WTC11 (cell line): Measurements from ENCODE around the gene ENOX2. TPM values are rescaled to one million over a fixed set of nuclear protein-coding genes. Genes with fewer than 3 reads are reported as not detected.

Experiments
- ATAC-seq: fragments of 200-7000 bp; cut with Tn5 transposase; 2 replicates; pipeline ENCODE4 v1.10.0; 2021; ENCODE audit warnings: mild to moderate bottlenecking, moderate library complexity
- CTCF ChIA-PET: fragments of 300-600 bp; sonication (Branson Sonifier 250); formaldehyde crosslinking; loops from one replicate; lab custom pipeline; 2021; ENCODE audit warnings: antibody characterized with exemption; lab: Charles Lee
- POLR2A ChIA-PET: fragments of 350-600 bp; sonication (Branson Sonifier 250); formaldehyde crosslinking; loops from one replicate; lab custom pipeline; 2021; ENCODE audit warnings: antibody characterized with exemption; lab: Charles Lee
- DNase-seq: peaks from one replicate; pipeline ENCODE4 v3.0.0; 2021; ENCODE audit warnings: low spot score
- H3K27ac Mint-ChIP-seq: 2 replicates; pipeline ENCODE4 v1.8.0; 2021; ENCODE audit warnings: mixed read lengths
- H3K27me3 Mint-ChIP-seq: 2 replicates; pipeline ENCODE4 v1.8.0; 2021; ENCODE audit warnings: low read depth, mild to moderate bottlenecking, moderate library complexity, mixed read lengths
- H3K36me3 Mint-ChIP-seq: 2 replicates; pipeline ENCODE4 v1.8.0; 2021; ENCODE audit warnings: mixed read lengths
- H3K4me1 Mint-ChIP-seq: 2 replicates; pipeline ENCODE4 v1.8.0; 2022; ENCODE audit warnings: mixed read lengths
- H3K4me3 Mint-ChIP-seq: 2 replicates; pipeline ENCODE4 v1.8.0; 2021; ENCODE audit warnings: mild to moderate bottlenecking, moderate library complexity, mixed read lengths
- H3K9me3 Mint-ChIP-seq: 2 replicates; pipeline ENCODE4 v1.8.0; 2021; ENCODE audit warnings: mixed read lengths
- CBFB ChIP-seq: sonication (generic); formaldehyde crosslinking; IDR thresholded peaks from 2 replicates; pipeline ENCODE4 v1.8.1; 2022; ENCODE audit warnings: mild to moderate bottlenecking, low read depth, missing genetic modification reagents
- EMX1 ChIP-seq: fragments of 250-450 bp; sonication (Bioruptor Pico); IDR thresholded peaks from 2 replicates; pipeline ENCODE4 v1.8.0; 2021; ENCODE audit warnings: mild to moderate bottlenecking
- ETV6 ChIP-seq: sonication (generic); formaldehyde crosslinking; IDR thresholded peaks from 2 replicates; pipeline ENCODE4 v1.8.1; 2022; ENCODE audit warnings: mild to moderate bottlenecking, missing genetic modification reagents
- FOXJ3 ChIP-seq: sonication (generic); formaldehyde crosslinking; IDR thresholded peaks from 2 replicates; pipeline ENCODE4 v1.9.0; 2021; ENCODE audit warnings: missing genetic modification reagents, mild to moderate bottlenecking, borderline replicate concordance
- FOXK1 ChIP-seq: sonication (generic); formaldehyde crosslinking; IDR thresholded peaks from 2 replicates; pipeline ENCODE4 v1.8.0; 2022; ENCODE audit warnings: mild to moderate bottlenecking, moderate library complexity, missing genetic modification reagents
- GABPB1 ChIP-seq: sonication (generic); formaldehyde crosslinking; IDR thresholded peaks from 2 replicates; pipeline ENCODE4 v1.8.1; 2023; ENCODE audit warnings: mild to moderate bottlenecking, missing genetic modification reagents
- HMGA2 ChIP-seq: fragments of 250-450 bp; sonication (Bioruptor Pico); IDR thresholded peaks from 2 replicates; pipeline ENCODE4 v1.4.0; 2021; ENCODE audit warnings: mild to moderate bottlenecking, moderate library complexity
- IRF2 ChIP-seq: sonication (generic); formaldehyde crosslinking; IDR thresholded peaks from 2 replicates; pipeline ENCODE4 v1.8.0; 2022; ENCODE audit warnings: low read depth, missing genetic modification reagents, borderline replicate concordance
- JAZF1 ChIP-seq: fragments of 250-450 bp; sonication (Bioruptor Pico); IDR thresholded peaks from 2 replicates; pipeline ENCODE4 v1.9.0; 2021; ENCODE audit warnings: moderate library complexity, mild to moderate bottlenecking, inconsistent platforms
- JUN ChIP-seq: sonication (generic); formaldehyde crosslinking; IDR thresholded peaks from 2 replicates; pipeline ENCODE4 v1.8.0; 2023; ENCODE audit warnings: mild to moderate bottlenecking, missing genetic modification reagents
- MYBL2 ChIP-seq: sonication (generic); formaldehyde crosslinking; IDR thresholded peaks from 2 replicates; pipeline ENCODE4 v1.8.1; 2023; ENCODE audit warnings: mild to moderate bottlenecking, moderate library complexity, missing genetic modification reagents
- NFE2L1 ChIP-seq: sonication (generic); formaldehyde crosslinking; IDR thresholded peaks from 2 replicates; pipeline ENCODE4 v1.8.1; 2023; ENCODE audit warnings: missing genetic modification reagents
- RORB ChIP-seq: fragments of 250-450 bp; sonication (Bioruptor Pico); IDR thresholded peaks from 2 replicates; pipeline ENCODE4 v1.9.0; 2021; ENCODE audit warnings: mild to moderate bottlenecking
- SMAD3 ChIP-seq: sonication (generic); formaldehyde crosslinking; IDR thresholded peaks from 2 replicates; pipeline ENCODE4 v1.8.0; 2022; ENCODE audit warnings: missing genetic modification reagents, mild to moderate bottlenecking, borderline replicate concordance
- TP53 ChIP-seq: sonication (generic); formaldehyde crosslinking; IDR thresholded peaks from 2 replicates; pipeline ENCODE4 v1.8.1; 2023; ENCODE audit warnings: mild to moderate bottlenecking, missing genetic modification reagents
- ZNF121 ChIP-seq: sonication (generic); formaldehyde crosslinking; IDR thresholded peaks from 2 replicates; pipeline ENCODE4 v1.8.0; 2023; ENCODE audit warnings: missing genetic modification reagents
- ZNF138 ChIP-seq: sonication (generic); formaldehyde crosslinking; conservative IDR thresholded peaks from 2 replicates; pipeline ENCODE4 v1.8.1; 2022; ENCODE audit warnings: mild to moderate bottlenecking, moderate library complexity, missing genetic modification reagents
- ZNF219 ChIP-seq: sonication (generic); formaldehyde crosslinking; IDR thresholded peaks from 2 replicates; pipeline ENCODE4 v1.8.0; 2023; ENCODE audit warnings: missing genetic modification reagents, mild to moderate bottlenecking, borderline replicate concordance
- ZNF263 ChIP-seq: sonication (generic); formaldehyde crosslinking; IDR thresholded peaks from 2 replicates; pipeline ENCODE4 v1.8.1; 2022; ENCODE audit warnings: low read depth, mild to moderate bottlenecking, moderate library complexity, missing genetic modification reagents
- total RNA-seq: library from RNA; stranded (reverse); gene quantifications from 3 replicates; pipeline ENCODE4 v1.2.3, GENCODE V29; 2021
- TF ChIP-seq, protein P1 (sequence below): sonication (generic); formaldehyde crosslinking; IDR thresholded peaks from 2 replicates; pipeline ENCODE4 v1.8.1; 2022; ENCODE audit warnings: mild to moderate bottlenecking, moderate library complexity, missing genetic modification reagents
- TF ChIP-seq, protein P2 (sequence below): sonication (generic); formaldehyde crosslinking; IDR thresholded peaks from 2 replicates; pipeline ENCODE4 v1.8.1; 2023; ENCODE audit warnings: mild to moderate bottlenecking, missing genetic modification reagents, moderate library complexity
- TF ChIP-seq, protein P3 (sequence below): fragments of 250-450 bp; sonication (Bioruptor Pico); IDR thresholded peaks from 2 replicates; pipeline ENCODE4 v1.8.0; 2021; ENCODE audit warnings: mild to moderate bottlenecking
- TF ChIP-seq, protein P4 (sequence below): sonication (generic); formaldehyde crosslinking; IDR thresholded peaks from 2 replicates; pipeline ENCODE4 v1.8.1; 2023; ENCODE audit warnings: mild to moderate bottlenecking, missing genetic modification reagents
- TF ChIP-seq, protein P5 (sequence below): sonication (generic); formaldehyde crosslinking; IDR thresholded peaks from 2 replicates; pipeline ENCODE4 v1.8.0; 2022; ENCODE audit warnings: missing genetic modification reagents
- TF ChIP-seq, protein P6 (sequence below): fragments of 250-450 bp; sonication (Bioruptor Pico); IDR thresholded peaks from 2 replicates; pipeline ENCODE4 v1.9.0; 2021; ENCODE audit warnings: mild to moderate bottlenecking
- TF ChIP-seq, protein P7 (sequence below): sonication (generic); formaldehyde crosslinking; IDR thresholded peaks from 2 replicates; pipeline ENCODE4 v1.8.0; 2022; ENCODE audit warnings: mild to moderate bottlenecking, missing genetic modification reagents

The ENOX2 gene
- total RNA-seq, 1 experiment from 2014 or later = 13.8 TPM

DNA sequence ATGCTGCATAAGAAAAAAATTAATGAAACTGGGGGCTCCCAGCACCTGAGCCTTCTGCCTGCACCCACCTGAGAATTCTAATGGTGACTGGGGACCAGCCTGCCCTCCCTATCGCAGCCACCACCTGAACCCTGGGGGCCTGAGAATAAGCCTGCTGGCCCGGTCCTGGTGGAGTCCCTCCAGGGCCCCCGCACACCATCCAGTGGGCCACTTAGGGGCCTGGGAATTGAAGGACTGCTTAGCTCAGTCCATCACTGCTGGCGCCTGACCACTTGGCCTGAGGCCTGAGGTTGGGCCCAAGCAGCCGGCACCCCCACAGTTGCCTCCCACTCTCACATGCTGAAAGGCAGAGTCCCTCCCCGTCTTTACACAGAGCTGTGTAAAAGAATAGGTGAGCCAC lies 230.8 kb downstream of the ENOX2 start (continued):
- TF ChIP-seq, protein P1, sequence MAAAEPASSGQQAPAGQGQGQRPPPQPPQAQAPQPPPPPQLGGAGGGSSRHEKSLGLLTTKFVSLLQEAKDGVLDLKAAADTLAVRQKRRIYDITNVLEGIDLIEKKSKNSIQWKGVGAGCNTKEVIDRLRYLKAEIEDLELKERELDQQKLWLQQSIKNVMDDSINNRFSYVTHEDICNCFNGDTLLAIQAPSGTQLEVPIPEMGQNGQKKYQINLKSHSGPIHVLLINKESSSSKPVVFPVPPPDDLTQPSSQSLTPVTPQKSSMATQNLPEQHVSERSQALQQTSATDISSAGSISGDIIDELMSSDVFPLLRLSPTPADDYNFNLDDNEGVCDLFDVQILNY (CRISPR knock-in tag) = no peak
- TF ChIP-seq, protein P2, sequence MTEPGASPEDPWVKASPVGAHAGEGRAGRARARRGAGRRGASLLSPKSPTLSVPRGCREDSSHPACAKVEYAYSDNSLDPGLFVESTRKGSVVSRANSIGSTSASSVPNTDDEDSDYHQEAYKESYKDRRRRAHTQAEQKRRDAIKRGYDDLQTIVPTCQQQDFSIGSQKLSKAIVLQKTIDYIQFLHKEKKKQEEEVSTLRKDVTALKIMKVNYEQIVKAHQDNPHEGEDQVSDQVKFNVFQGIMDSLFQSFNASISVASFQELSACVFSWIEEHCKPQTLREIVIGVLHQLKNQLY (CRISPR knock-in tag) = no peak
- TF ChIP-seq IRF2 (CRISPR knock-in tag) = no peak
- TF ChIP-seq, protein P3, sequence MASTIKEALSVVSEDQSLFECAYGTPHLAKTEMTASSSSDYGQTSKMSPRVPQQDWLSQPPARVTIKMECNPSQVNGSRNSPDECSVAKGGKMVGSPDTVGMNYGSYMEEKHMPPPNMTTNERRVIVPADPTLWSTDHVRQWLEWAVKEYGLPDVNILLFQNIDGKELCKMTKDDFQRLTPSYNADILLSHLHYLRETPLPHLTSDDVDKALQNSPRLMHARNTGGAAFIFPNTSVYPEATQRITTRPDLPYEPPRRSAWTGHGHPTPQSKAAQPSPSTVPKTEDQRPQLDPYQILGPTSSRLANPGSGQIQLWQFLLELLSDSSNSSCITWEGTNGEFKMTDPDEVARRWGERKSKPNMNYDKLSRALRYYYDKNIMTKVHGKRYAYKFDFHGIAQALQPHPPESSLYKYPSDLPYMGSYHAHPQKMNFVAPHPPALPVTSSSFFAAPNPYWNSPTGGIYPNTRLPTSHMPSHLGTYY (CRISPR knock-in tag) = no peak
- TF ChIP-seq MYBL2 = no peak
- no peak for TF ChIP-seq GABPB1 (CRISPR knock-in tag)
- TF ChIP-seq, protein P4, sequence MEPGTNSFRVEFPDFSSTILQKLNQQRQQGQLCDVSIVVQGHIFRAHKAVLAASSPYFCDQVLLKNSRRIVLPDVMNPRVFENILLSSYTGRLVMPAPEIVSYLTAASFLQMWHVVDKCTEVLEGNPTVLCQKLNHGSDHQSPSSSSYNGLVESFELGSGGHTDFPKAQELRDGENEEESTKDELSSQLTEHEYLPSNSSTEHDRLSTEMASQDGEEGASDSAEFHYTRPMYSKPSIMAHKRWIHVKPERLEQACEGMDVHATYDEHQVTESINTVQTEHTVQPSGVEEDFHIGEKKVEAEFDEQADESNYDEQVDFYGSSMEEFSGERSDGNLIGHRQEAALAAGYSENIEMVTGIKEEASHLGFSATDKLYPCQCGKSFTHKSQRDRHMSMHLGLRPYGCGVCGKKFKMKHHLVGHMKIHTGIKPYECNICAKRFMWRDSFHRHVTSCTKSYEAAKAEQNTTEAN = no peak
- no peak for TF ChIP-seq HMGA2 (CRISPR knock-in tag)
- TF ChIP-seq NFE2L1 (CRISPR knock-in tag) = no peak
- TF ChIP-seq RORB (CRISPR knock-in tag) = no peak

DNA sequence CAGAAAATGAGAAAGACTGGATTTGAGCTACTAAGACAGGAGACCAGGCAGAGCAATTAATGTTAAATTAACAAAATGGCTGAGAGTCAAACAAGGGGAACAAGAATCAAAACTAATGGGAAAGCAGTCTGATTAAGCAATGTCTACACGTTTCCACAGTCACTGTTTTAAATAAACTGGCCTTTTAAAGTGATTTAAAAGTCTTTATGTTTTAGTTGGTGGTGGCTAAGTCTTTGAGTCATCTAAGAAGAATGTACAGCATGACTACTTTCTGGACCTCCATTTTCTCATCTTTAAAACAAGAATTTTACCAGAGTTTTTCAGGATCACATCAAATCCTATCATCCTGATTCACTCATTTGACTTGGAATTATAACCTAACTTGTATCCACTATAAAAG lies 233.8 kb downstream of the ENOX2 start:
- POLR2A ChIA-PET = no interaction called here
- no peaks in the 10 kb centered on the region for H3K27me3 Mint-ChIP-seq
- DNase-seq = no peak
- TF ChIP-seq SMAD3 (CRISPR knock-in tag) (no peak), JAZF1 (CRISPR knock-in tag) (no peak), ZNF121 (CRISPR knock-in tag) (no peak), CBFB (no peak), ZNF263 (CRISPR knock-in tag) (no peak)
- TF ChIP-seq, protein P5, sequence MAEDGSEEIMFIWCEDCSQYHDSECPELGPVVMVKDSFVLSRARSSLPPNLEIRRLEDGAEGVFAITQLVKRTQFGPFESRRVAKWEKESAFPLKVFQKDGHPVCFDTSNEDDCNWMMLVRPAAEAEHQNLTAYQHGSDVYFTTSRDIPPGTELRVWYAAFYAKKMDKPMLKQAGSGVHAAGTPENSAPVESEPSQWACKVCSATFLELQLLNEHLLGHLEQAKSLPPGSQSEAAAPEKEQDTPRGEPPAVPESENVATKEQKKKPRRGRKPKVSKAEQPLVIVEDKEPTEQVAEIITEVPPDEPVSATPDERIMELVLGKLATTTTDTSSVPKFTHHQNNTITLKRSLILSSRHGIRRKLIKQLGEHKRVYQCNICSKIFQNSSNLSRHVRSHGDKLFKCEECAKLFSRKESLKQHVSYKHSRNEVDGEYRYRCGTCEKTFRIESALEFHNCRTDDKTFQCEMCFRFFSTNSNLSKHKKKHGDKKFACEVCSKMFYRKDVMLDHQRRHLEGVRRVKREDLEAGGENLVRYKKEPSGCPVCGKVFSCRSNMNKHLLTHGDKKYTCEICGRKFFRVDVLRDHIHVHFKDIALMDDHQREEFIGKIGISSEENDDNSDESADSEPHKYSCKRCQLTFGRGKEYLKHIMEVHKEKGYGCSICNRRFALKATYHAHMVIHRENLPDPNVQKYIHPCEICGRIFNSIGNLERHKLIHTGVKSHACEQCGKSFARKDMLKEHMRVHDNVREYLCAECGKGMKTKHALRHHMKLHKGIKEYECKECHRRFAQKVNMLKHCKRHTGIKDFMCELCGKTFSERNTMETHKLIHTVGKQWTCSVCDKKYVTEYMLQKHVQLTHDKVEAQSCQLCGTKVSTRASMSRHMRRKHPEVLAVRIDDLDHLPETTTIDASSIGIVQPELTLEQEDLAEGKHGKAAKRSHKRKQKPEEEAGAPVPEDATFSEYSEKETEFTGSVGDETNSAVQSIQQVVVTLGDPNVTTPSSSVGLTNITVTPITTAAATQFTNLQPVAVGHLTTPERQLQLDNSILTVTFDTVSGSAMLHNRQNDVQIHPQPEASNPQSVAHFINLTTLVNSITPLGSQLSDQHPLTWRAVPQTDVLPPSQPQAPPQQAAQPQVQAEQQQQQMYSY = no peak
- TF ChIP-seq, all 79 proteins: peak for 0
- H3K27ac Mint-ChIP-seq = no peak overlapping the region
- CTCF ChIA-PET = no interaction called here
- H3K4me3 Mint-ChIP-seq = no peak overlapping the region
- ATAC-seq = no peak
- no peaks in the 10 kb centered on the region for H3K4me1 Mint-ChIP-seq
- no peaks in the 10 kb centered on the region for H3K9me3 Mint-ChIP-seq
- 0 out of 2 replicates have a peak, but pooled peaks cover 2% of the 10 kb centered on the region for H3K36me3 Mint-ChIP-seq

DNA sequence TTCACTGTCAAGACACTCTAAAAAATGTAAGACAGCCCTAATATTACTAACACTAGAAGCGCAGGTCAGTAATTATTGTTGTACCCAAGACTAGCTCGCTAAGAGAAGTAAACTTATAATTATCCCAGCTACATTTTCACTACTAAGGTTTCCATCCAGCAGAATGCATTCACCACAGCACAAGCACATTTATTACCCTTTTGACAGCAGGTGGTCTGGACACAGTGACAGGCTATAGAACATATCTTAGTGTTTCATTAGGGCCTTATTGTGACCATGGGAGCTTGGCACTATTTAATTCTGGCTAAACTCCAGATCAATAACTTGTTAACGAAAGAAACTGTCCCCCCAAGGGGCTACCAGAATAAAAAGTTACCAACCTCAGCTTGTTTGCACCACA lies 237.7 kb downstream of the ENOX2 start:
- no peaks in the 10 kb centered on the region for H3K36me3 Mint-ChIP-seq
- ATAC-seq = no peak
- H3K27ac Mint-ChIP-seq = no peak overlapping the region
- ChIA-PET POLR2A (no interaction called here), CTCF (interaction anchor here (0.6 kb wide), 1 partner anchor 44 kb away, joined by 3 read pairs; no protein-coding TSS in a partner anchor)
- H3K4me1 Mint-ChIP-seq = no peaks in the 10 kb centered on the region
- DNase-seq = no peak
- no peaks in the 10 kb centered on the region for H3K9me3 Mint-ChIP-seq
- H3K27me3 Mint-ChIP-seq = no peaks in the 10 kb centered on the region
- H3K4me3 Mint-ChIP-seq = no peak overlapping the region
- TF ChIP-seq TP53 (CRISPR knock-in tag) = no peak
- TF ChIP-seq JUN = no peak
- TF ChIP-seq ZNF121 (CRISPR knock-in tag) = no peak
- TF ChIP-seq ZNF263 (CRISPR knock-in tag) = no peak
- TF ChIP-seq EMX1 (CRISPR knock-in tag) = no peak
- TF ChIP-seq, protein P6, sequence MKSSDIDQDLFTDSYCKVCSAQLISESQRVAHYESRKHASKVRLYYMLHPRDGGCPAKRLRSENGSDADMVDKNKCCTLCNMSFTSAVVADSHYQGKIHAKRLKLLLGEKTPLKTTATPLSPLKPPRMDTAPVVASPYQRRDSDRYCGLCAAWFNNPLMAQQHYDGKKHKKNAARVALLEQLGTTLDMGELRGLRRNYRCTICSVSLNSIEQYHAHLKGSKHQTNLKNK = no peak
- no peak for TF ChIP-seq FOXK1 (CRISPR knock-in tag)
- no peak for TF ChIP-seq ETV6
- no peak for TF ChIP-seq ZNF138 (CRISPR knock-in tag)
- no peak for TF ChIP-seq ZNF219 (CRISPR knock-in tag)
- TF ChIP-seq FOXJ3 (CRISPR knock-in tag) = no peak
- TF ChIP-seq, protein P7, sequence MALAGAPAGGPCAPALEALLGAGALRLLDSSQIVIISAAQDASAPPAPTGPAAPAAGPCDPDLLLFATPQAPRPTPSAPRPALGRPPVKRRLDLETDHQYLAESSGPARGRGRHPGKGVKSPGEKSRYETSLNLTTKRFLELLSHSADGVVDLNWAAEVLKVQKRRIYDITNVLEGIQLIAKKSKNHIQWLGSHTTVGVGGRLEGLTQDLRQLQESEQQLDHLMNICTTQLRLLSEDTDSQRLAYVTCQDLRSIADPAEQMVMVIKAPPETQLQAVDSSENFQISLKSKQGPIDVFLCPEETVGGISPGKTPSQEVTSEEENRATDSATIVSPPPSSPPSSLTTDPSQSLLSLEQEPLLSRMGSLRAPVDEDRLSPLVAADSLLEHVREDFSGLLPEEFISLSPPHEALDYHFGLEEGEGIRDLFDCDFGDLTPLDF (CRISPR knock-in tag) = no peak
